ENCODE results near the gene TMEM132C.
A peak's percentile ranks its signal among the peaks of the same experiment; 100 is the strongest.

TMEM132C gene

GRCh38 chr12:128259556-128260070, 7.4 kb upstream of the TMEM132C start:
- Histone ChIP-seq H3K36me3 (replicated peaks; ENCODE audit: insufficient read depth, low read length) (no peaks in the 10 kb centered on the region), H3K9me3 (replicated peaks; ENCODE audit: insufficient read depth, low read length) (no peaks in the 10 kb centered on the region), H3K79me2 (ENCODE audit: low read length) (no peaks in the 10 kb centered on the region), H3K4me2 (ENCODE audit: low read depth, low read length) (no peak overlapping the region), H3K27me3 (replicated peaks; ENCODE audit: insufficient read depth, low read length) (no peaks in the 10 kb centered on the region), H3K27ac (ENCODE audit: low read length) (no peak overlapping the region), H3K4me1 (ENCODE audit: low read length) (no peaks in the 10 kb centered on the region), H3F3A (ENCODE audit: insufficient read depth, low read length) (no peaks in the 10 kb centered on the region), H3K9me2 (replicated peaks; ENCODE audit: insufficient read depth, low read length) (no peaks in the 10 kb centered on the region), H3K9ac (ENCODE audit: low read length) (no peak overlapping the region), H4K20me1 (ENCODE audit: insufficient read depth, low read length) (no peaks in the 10 kb centered on the region), H2AFZ (ENCODE audit: low read length) (no peak overlapping the region), H3K4me3 (ENCODE audit: low read length) (no peak overlapping the region)
- no peak for DNase-seq
- TF ChIP-seq CTCF (IDR thresholded peaks at IDR 0.05; ENCODE audit: low read length) (peak; percentile 43), EZH2phosphoT487 (IDR thresholded peaks at IDR 0.05; ENCODE audit: low read length) (no peak), EZH2 (optimal IDR thresholded peaks at IDR 0.05; ENCODE audit: low read depth, low read length) (no peak)

- no peak overlapping the region for H3K27ac ChIP-seq (ENCODE audit: low read length)
- no peaks in the 10 kb centered on the region for H3K79me2 ChIP-seq (ENCODE audit: low read length)
- H3K4me1 ChIP-seq (ENCODE audit: low read length), result no peaks in the 10 kb centered on the region
- H3K27me3 ChIP-seq (replicated peaks; ENCODE audit: insufficient read depth, low read length), result no peaks in the 10 kb centered on the region
- H3K4me3 ChIP-seq (ENCODE audit: low read length), result no peak overlapping the region
- no peaks in the 10 kb centered on the region for H3F3A ChIP-seq (ENCODE audit: insufficient read depth, low read length)
- H3K9me3 ChIP-seq (replicated peaks; ENCODE audit: insufficient read depth, low read length), result no peaks in the 10 kb centered on the region
- no peak for DNase-seq
- H3K4me2 ChIP-seq (ENCODE audit: low read depth, low read length), result no peak overlapping the region
- H4K20me1 ChIP-seq (ENCODE audit: insufficient read depth, low read length), result no peaks in the 10 kb centered on the region
- TF ChIP-seq EZH2 (optimal IDR thresholded peaks at IDR 0.05; ENCODE audit: low read depth, low read length) (no peak), EZH2phosphoT487 (IDR thresholded peaks at IDR 0.05; ENCODE audit: low read length) (no peak), CTCF (IDR thresholded peaks at IDR 0.05; ENCODE audit: low read length) (no peak)
- H2AFZ ChIP-seq (ENCODE audit: low read length), result no peak overlapping the region
- H3K36me3 ChIP-seq (replicated peaks; ENCODE audit: insufficient read depth, low read length), result no peaks in the 10 kb centered on the region
- no peaks in the 10 kb centered on the region for H3K9me2 ChIP-seq (replicated peaks; ENCODE audit: insufficient read depth, low read length)
- H3K9ac ChIP-seq (ENCODE audit: low read length), result no peak overlapping the region
Measured at GRCh38 chr12:128261757-128262156, 5.2 kb upstream of the TMEM132C start.

GRCh38 chr12:128265566-128265965, 1.4 kb upstream of the TMEM132C start:
- no peak overlapping the region for H3K27ac ChIP-seq (ENCODE audit: low read length)
- no peak overlapping the region for H3K4me2 ChIP-seq (ENCODE audit: low read depth, low read length)
- no peaks in the 10 kb centered on the region for H3K36me3 ChIP-seq (replicated peaks; ENCODE audit: insufficient read depth, low read length)
- H3K9me3 ChIP-seq (replicated peaks; ENCODE audit: insufficient read depth, low read length), result no peaks in the 10 kb centered on the region
- no peak for TF ChIP-seq CTCF (IDR thresholded peaks at IDR 0.05; ENCODE audit: low read length)
- TF ChIP-seq EZH2 (optimal IDR thresholded peaks at IDR 0.05; ENCODE audit: low read depth, low read length), result no peak
- no peak for TF ChIP-seq EZH2phosphoT487 (IDR thresholded peaks at IDR 0.05; ENCODE audit: low read length)
- no peaks in the 10 kb centered on the region for H3F3A ChIP-seq (ENCODE audit: insufficient read depth, low read length)
- no peak for DNase-seq
- no peaks in the 10 kb centered on the region for H3K4me1 ChIP-seq (ENCODE audit: low read length)
- H3K27me3 ChIP-seq (replicated peaks; ENCODE audit: insufficient read depth, low read length), result no peaks in the 10 kb centered on the region
- no peaks in the 10 kb centered on the region for H4K20me1 ChIP-seq (ENCODE audit: insufficient read depth, low read length)
- no peaks in the 10 kb centered on the region for H3K9me2 ChIP-seq (replicated peaks; ENCODE audit: insufficient read depth, low read length)
- H3K4me3 ChIP-seq (ENCODE audit: low read length), result no peak overlapping the region
- H3K9ac ChIP-seq (ENCODE audit: low read length), result no peak overlapping the region
- H3K79me2 ChIP-seq (ENCODE audit: low read length), result no peaks in the 10 kb centered on the region
- H2AFZ ChIP-seq (ENCODE audit: low read length), result no peak overlapping the region

Measured in MM.1S (cell line).